Measurements from ENCODE around the gene SORCS2.
"Not testable (repeated sequence)": the region's sequence is repeated elsewhere in the genome, so short reads cannot be mapped to it uniquely, and the experiment has no call there.

Gene SORCS2

DNA sequence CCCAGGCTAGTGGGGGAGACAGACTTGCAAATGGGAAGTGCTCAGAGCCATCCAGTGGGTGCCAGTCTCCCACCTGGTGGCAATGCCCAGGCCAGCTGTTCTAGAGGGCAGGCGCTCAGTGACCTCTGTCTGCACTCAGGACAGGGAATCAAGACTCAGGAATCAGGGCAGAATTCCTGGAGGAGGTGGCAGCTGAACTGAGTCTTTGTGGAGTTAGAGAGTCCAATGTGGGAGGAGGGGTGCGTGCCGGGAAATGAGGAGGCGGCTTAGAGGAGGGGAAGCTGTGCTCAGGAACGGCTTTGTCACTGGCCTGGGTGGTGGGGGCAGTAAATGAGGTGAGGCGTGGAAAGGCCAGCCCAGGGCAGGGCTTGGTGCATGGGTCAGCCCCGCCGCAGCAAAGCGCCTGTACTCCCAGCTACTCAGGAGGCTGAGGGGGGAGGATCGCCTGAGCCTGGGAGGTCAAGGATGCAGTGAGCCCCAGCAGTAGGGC, 31.3 kb upstream of the SORCS2 start:
- DNase-seq = no peak

DNA sequence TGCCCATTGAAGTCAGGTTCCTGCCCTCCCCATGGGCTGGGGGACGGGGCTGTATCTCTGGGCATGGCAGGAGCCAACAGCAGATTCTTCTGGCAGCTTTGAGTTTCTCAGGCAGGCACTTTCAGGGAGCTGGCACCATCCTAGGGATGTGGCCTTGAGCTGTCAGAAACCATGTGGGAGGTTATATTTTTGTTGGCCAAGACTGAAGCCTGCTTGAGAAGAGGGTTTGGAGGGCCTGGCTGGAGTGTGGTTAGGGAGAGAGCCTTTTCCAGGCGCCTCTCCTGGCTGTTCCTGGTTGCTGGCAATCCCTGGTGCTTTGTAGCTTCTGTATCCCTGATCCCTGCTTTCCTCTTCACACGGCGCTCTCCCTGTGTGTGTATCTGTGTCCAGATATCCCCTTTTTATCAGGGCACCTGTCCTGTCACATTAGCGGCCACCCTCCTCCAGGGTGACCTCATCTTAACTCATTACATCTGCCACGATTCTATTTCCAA, 30.6 kb upstream of the SORCS2 start:
- no peak for DNase-seq

DNA sequence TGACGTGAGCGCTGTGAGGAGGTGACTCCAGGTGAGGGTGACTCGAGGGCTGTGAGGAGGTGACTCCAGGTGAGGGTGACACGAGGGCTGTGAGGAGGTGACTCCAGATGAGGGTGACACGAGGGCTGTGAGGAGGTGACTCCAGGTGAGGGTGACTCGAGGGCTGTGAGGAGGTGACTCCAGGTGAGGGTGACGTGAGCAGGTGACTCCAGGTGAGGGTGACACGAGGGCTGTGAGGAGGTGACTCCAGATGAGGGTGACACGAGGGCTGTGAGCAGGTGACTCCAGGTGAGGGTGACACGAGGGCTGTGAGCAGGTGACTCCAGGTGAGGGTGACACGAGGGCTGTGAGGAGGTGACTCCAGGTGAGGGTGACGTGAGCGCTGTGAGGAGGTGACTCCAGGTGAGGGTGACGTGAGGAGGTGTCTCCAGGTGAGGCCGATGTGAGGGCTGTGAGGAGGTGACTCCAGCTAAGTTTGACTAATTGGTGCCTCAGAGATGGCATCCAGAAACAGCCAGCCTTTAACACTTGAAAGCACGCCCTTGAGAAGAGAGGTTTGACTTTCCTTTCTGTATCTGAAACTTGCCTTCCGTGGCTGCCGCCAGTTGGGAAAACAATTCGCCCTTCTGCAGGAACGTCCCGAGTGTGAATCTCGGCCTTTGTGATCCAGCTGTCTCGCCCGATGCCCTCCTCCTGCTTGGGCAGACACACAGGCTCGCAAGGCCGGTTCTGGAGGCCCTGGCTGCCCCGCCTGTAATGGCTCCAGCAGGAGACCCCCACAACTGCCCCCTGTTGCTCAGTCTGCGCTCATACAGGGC, 27.1 kb upstream of the SORCS2 start:
- DNase-seq = not testable (repeated sequence)

DNA sequence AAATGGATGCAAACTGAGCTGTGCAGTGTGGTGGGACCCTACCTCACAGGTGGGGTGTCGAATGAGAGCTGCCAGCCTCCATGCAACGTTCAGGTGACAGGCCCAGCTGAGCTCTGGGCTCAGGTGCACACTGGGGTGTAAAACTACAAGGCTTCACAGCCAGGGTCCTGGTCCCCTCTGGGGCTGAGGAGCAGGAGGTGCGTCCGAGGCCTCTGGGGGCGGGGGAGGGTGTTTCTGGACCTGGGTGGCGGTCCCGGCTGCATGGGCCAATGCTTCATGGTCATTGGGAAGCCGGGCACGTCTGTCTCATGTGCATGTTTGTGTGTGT, 26.5 kb upstream of the SORCS2 start:
- DNase-seq = no peak

DNA sequence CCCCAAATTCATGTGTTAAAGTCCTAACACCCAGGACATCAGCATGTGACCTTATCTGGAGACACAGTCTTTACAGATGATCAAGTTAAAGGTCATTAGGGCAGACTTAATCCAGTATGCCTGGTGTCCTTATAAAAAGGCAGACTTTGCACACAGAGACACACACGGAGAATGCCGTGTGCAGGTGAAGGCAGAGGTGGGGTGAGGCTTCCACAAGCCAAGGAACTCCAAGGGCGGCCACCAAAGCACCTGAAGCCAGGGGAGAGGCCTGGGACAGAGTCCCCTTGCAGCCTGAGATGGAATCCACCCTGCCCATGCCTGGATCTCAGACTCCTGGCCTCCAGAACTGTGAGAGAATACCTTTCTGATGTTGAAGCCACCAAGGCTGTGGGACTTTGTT, 26.1 kb upstream of the SORCS2 start:
- no peak for DNase-seq

DNA sequence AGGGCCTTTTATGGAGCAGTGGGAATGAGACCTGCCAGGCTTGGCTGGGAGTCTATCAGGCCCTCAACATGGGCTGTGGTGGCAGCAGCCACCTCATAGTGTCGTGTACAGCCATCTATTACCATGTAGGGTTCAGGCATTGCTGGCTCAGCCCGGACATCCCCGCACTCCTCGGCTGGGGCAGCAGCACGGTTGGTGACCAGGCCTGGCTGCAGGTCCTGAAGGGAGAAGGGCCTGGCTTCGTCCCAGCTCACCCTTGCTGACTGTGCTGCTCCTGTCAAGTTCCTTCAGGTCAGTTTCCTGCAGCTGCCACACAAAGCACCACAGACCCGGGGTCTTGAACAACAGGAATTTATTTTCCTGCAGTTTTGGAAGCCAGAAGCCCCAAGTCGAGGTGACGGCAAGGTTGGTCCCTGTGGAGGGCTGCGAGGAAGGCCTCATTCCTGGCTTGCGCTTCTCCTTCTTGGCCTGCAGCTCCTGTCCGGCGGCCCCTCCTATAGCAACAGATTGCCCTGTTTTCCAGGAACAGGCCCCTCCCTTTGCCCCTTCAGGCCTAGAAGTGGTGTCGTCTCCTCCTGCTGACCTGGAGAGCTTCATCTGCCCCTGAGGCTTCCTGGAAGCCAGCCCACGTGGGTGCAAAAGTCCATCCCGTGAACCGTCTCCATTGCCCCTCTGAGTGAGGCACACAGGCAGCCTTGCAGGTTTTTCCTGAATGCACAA, 25.2 kb upstream of the SORCS2 start:
- no peak for DNase-seq

DNA sequence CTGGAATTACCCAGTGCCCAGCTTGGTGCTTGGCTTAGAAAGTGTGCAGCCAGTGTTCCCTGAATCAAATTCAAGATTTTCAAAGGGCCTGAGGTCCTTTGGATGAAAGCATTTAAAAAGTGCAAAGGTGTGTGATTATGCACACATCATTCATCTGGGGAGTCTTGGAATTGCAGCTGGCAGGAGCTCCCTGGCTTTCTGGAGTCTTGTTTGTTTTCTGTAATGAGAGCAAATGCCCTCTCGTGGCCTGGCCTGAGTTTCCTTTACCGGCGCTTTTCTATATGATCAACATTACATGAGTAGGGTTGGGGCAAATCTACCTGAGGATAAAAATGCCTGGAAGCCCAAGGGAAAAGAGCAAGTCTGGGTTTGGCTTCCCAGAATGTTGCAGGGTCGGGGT, 24.6 kb upstream of the SORCS2 start:
- DNase-seq = no peak

DNA sequence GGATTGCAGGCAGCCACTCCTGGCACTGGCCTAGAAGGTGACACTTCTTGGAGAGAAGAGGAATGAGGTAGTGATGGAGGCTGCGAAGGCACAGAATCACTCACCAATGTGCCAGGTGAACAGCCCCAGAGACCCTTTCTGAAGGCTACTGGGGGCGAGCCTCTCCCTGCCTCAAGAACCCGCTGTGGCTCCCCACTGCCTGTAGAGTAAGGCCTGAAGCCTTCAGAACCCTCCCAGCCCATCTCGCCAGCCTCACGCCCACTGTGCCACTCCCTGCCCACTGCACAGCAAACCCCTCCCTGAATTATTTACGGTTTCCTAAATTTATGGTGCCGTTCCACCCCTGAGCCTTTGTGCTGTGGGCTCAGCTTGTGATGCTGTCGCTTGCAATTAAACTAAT, 24.2 kb upstream of the SORCS2 start:
- no peak for DNase-seq

DNA sequence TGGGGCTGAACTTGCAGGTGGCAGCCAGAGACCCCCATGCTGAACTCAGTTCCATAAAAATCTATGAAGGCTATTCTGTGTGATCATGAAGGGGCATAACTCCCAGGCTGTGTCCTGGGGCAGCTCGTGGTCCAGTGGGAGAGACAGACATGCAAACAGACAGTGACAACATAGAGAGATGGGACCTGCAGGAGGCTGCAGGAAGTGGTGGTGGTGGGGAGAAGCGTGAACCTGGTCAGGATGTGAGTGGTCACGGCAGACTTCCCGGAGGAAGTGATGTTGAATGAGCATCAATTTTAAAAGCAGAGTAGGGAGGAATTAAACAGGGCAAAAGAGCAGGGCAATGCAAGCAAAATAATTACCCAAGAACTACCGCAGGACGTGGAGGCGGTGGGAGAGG, 23.2 kb upstream of the SORCS2 start:
- DNase-seq = no peak

DNA sequence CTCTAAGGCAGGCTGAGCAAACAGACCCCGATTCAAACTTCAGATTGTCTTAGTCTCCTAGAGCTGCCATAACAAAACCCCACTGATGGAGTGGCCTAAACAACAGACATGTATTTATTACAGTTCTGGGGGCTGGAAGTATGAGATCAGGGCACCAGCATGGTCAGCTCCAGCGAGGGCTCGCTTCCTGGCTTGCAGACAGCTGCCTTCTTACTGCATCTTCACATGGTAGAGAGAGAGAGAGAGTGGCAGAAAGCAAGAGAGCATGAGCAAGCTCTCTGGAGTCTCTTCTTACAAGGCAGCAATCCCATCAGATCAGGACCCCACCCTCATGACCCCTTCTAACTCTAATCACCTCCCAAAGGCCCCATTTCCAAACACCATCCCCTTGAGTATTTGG, 22.3 kb upstream of the SORCS2 start:
- no peak for DNase-seq

DNA sequence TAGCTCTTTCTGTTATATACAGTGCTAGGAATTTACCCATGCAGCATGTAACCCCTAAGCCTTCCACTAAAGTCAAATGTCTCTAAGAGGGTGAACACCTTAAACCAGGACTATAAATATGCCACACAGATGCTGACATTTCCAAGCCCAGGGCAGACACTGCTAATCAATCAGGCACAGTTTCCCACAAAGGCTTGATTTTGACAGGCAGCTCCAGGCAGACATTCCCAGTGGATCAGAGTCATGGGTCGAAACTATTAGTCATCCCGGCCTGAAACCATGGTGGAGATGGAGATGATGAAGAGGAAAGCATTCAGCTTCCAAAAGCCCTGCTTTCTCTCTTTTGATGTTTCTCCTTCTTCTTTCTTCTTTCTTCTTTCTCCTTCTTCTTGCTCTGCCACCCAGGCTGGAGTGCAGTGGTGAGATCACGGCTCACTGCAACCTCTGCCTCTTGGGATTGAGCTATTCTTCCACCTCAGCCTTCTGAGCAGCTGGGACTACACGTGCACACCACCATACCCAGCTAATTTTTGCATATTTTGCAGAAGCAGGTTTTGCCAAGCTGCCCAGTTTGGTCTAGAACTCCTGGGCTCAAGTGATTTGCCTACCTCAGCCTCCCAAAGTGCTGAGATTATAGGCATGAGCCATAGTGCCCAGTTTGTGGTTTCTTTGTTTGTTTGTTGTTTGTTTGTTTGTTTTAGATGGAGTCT, 21.0 kb upstream of the SORCS2 start:
- no peak for DNase-seq

DNA sequence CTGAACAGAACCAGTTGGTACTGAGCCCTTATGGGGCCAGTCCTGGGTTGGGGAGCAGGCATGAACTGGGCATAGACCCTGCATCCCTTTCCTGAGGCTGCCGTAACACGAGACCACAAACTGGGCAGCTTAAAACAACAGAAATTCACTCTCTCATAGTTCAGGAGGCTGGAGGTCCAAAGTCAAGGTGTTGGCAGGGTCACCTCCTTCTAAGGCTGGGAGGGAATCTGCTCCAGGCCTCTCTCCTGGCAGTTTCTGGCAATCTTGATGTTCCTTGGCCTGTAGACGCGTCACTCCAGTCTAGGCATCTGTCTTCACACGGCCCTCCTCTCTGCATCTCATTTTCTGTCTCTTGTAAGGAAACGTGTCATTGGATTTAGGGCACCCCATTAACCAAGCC, 19.8 kb upstream of the SORCS2 start:
- no peak for DNase-seq

DNA sequence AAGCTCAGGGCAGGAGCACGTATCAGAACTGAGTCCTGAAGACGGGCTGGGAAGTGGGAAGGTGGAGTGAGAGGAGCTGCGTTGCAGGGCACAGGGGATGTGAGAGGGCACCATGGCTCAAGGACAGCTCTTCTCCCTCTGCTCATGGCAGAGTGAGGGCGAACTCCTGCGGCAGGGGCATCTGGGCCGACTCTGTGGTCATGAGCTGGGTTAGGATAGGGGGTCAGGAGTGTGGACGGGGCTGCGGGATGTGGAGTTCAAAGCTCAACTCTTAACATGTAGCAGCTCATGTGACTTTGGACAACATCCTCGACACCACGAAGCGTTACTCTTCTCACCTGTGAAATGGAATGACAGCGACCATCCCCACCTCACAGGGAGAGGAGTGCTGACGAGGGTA, 19.4 kb upstream of the SORCS2 start:
- no peak for DNase-seq

DNA sequence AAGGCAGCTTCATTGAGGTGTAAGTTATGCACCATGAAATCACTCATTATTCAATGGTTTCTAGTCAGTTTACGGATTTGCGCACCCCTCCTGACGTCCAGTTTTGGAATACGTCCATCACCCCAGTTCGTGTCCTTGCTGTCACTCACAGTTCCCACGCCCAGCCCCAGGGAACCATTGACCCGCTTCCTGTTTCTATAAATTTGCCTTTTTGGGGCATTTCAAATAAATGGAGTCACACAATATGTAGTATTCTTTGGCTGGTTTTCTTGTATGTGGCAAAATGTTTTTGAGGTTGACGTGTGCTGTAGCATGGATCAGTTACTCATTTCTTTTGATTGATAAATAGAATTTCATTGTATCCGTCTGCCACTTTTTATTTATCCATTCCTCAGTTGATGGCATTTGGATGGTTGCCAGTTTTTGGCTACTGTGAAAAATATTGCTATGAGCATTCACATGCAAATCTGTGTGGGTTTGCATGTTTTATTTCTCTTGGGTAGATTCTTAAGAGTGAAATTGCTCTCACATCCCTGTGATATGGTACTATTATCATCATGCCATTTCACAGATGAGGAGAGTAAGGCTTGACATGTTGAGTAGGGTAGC, 18.4 kb upstream of the SORCS2 start:
- DNase-seq = no peak

DNA sequence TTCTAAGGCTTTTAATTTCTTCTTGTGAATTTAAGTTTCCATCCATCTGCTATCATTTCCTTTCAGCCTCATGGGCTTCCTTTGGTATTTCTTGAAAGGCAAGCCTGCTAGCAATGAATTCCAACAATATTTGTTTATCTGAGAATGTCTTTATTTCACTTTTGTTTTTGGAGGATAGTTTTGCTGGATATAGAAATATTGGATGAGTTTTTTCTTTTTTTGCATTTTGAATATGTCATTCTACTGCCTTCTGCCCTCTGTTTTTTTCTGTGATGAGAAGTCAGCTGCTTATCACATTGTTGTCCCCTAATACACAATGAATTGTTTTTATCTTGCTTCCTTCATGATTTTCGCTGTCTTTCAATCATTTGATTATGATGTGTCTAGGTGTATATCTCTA, 13.2 kb upstream of the SORCS2 start:
- no peak for DNase-seq

DNA sequence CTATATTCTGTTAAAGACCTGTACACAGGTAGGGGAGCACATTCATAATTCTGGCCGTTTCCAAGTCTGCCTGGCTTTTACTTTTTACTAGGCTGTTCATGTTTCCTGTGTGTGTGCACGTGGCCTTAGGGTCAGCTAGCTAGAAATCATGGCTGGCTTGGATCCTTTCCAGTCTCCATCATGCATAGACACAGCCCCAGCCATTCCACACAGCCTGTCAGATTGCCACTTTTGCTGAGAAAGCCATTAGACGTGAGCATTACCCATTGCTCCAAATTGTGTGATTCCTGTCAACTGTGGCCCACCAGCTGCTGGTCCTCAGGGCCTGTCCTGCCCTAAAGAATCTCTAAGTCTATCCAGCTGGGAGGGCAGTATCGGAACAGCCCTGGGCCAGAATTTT, 11.4 kb upstream of the SORCS2 start:
- DNase-seq = no peak

DNA sequence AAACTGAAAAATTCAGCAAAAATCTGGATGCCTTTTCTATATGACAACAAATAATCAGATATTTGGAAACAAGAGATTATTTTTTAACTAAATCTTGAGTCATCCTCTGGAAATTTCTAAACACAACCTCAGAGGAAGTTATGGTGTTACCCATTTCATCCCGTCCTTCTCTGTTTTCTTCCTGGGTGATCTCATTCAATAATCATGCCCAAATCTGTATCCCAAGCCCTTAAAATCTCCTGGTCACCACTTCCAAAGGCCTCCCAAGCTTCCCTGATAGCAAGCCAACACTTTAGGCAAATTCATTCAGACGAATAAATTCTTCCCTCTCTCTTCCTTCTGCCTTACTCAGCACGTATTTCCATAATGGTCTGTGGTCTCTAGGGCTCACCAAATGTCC, 9.7 kb upstream of the SORCS2 start:
- no peak for DNase-seq

DNA sequence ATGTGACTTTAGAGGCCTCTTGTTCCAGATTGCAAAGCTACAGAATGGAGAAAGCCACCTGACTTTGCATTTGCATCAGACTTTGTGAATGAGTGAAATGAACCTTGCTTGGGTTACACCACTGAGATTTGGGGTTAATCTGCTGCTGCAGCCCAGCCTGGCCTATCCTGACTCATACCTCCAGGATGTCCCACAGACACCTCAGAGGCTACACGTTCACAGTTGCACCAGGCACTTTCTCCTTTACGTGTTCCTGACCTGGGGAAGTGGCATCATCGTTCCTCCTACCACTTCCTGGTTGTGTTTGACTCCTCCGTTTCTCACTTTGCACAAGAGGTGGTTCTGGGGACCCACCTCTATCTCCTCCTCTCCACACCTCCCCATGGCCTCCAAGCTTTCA, 9.2 kb upstream of the SORCS2 start:
- DNase-seq = peak; percentile 55

DNA sequence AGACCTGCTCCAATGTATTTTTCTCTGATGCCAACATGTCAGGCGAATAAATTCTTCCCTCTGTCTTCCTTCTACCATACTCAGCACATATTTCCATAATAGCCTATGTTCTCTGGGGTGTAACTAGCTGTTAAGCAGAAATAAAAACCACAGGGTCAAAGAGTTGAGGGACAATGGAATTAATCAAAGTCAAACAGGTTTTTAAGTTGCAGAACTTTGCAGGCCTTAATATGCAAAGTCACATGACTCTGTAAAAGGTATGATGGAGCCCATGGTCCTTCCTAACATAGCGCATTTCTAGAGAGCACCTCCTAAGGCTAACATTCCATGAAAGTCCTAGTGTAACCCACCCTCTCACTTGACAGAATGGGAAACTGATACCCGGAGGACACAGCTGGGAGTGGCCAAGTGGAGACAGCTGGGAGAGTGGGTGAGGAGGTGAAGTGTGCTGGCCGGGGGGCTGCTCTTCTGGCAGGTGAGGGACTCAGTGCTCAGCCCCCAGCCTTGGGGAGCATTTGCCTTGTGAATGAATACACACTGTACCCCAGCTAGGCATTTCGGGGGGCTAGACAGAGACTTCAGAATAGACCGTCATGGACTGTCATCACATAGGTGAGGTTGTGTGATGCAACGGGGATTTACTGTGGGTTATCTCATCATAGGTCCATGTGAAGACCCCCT, 8.4 kb upstream of the SORCS2 start:
- DNase-seq = no peak

DNA sequence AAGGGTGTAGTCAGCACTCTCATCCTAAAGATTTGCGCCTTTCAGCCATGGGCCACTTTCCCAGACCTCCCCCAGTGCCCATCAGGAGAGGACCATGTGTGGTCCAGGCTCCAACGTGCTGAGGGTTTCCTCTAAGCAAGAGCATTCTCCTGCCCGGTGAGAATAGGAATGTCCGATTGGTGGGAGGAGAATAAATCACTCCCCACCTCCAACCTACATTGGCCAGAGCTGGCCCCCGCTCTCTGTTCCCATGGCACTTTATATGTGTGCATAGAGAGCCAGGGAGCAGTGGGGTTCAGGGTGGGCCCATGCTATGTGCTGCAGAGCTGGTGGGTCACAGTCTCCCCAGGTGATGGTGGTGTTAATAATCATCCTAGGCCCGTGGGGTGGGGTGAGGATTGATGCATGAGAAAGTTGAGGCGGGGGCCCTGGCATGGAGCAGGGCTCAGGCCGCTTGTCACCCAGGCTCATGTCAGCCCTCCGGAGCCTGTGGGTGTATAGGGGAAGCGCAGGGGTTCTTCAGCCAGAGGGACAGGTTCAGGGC, 6.8 kb upstream of the SORCS2 start:
- no peak for DNase-seq

DNA sequence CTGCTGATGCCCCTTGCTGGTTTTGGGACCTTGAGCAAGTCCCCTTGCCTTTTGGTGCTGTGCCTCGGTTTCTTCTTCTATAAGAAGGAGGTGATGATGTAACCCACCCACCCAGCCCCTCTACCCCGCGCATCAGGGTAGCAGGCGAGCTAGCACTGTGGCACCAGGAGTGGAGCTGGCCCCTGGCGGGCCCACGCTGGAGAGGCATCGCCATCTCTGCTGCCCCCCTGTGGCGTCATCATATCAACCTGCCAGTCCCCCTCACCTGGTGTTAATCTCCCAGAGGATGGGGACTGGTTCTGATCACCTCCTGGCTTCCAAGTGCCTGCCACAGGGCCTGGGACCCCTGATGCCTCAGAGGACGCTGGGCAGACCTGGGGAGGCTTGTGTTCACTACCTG, 6.3 kb upstream of the SORCS2 start:
- DNase-seq = peak; percentile 60

DNA sequence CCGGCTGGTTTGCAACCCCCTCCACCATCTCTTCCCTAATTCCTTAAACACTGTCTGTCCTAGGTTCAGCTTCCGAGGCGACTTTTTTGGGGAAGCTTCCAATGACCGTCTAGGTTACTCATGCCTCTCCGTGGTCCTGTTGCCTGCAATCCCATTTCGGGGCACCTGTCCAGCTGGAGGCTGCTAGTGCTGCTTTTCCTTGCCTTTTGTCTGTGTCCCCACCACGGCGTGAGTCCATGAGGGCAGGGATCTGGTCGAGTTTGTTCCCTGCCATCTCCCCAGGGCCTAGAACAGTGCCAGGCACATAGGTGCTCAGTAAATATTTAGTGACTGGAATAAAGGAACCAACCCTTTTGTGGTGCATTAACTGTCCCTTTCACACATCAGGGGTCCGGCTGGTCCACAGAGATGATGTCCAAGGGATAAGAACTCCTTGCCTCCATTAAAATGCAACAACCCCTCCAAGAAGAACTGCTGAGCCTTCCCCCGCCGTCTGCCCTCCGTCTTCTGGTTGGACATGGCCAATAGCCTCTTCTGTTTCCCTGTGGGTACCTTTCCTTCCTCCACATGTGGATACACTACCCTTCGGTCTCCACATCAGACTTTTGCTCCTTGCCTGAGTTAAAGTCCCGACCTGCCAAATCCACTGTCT, 5.7 kb upstream of the SORCS2 start:
- no peak for DNase-seq

Data from stimulated activated CD8-positive, alpha-beta memory T cell treated with anti-CD3 and anti-CD28 coated beads, Interleukin-4, amount 100 ng/mL, for 48 hours (primary cell).